ENCODE data around the gene OR6C70. TPM values are rescaled to one million over a fixed set of nuclear protein-coding genes. Genes with fewer than 3 reads are reported as not detected.

The OR6C70 gene
- total and polyA plus RNA-seq, 2 of the 13 experiments (the other 11 are each of a cell fraction or from before 2014, with no cell fraction given), result not detected

- Histone ChIP-seq H3K4me2 (ENCODE audit: low read depth, low read length) (no peak within 1 kb of the TSS), H3K4me1 (ENCODE audit: insufficient read depth, low read length) (0 out of 2 replicates have a peak, but pooled peaks cover 6% of the 10 kb centered on the region), H2AFZ (ENCODE audit: low read length) (no peak within 1 kb of the TSS), H3K9ac (ENCODE audit: insufficient read depth, low read depth, low read length) (no peak within 1 kb of the TSS), H3K36me3 (replicated peaks in 1 of 2; ENCODE audit: control insufficient read depth in 1 of 2, insufficient read depth in 2 of 2, low read length in 2 of 2) (no peaks in the 10 kb centered on the region), H4K20me1 (ENCODE audit: insufficient read depth, low read length) (no peaks in the 10 kb centered on the region), H3K27me3 (ENCODE audit: control insufficient read depth in 1 of 2, insufficient read depth in 2 of 2, low read length in 2 of 2) (no peaks in the 10 kb centered on the region), H3K4me3 (replicated peaks in 1 of 3; ENCODE audit: insufficient read depth in 1 of 3, low read depth in 2 of 3, low read length in 3 of 3) (no peak within 1 kb of the TSS), H3K79me2 (ENCODE audit: insufficient read depth, low read length) (no peaks in the 10 kb centered on the region), H3K27ac (ENCODE audit: extremely low read length, insufficient read depth, low read length) (no peak within 1 kb of the TSS), H3K9me3 (ENCODE audit: low read length) (peaks cover 4% of the 10 kb centered on the region; the same call in 1 of the 2 replicates)
- CTCF ChIA-PET (ENCODE audit: low intra/inter-chr PET ratio, low total read pairs), result no interaction called here
- intact Hi-C loops (cut with micrococcal nuclease; ENCODE audit: unreplicated experiment) (no loop called here), in situ Hi-C loops (cut with HindIII; ENCODE audit: extremely low pct_ligation_motif_present, low pct_unique_long_range_greater_than_20kb) (loop anchor here (25.0 kb wide), 1 partner anchor 256 kb away; no protein-coding TSS in a partner anchor)
- no peak for DNase-seq (ENCODE audit: low spot score)
- 4% methylated on average over 2 of the region's 2 CpGs for WGBS (ENCODE audit: low lambda C conversion rate)
- no peak for TF ChIP-seq RBM22 (optimal IDR thresholded peaks at IDR 0.05; ENCODE audit: low read length)
- no peak for TF ChIP-seq ZNF569 (CRISPR knock-in tag; IDR thresholded peaks at IDR 0.05; ENCODE audit: borderline replicate concordance)
- TF ChIP-seq ZFYVE20 (CRISPR knock-in tag; IDR thresholded peaks at IDR 0.05; ENCODE audit: borderline replicate concordance, low read depth), result no peak
- TF ChIP-seq ZNF503 (CRISPR knock-in tag; IDR thresholded peaks at IDR 0.05), result no peak
- TF ChIP-seq NBN (conservative IDR thresholded peaks at IDR 0.05), result no peak
- TF ChIP-seq NFE2L2 (IDR thresholded peaks at IDR 0.05; ENCODE audit: low read length), result no peak
- TF ChIP-seq ZIK1 (CRISPR knock-in tag; IDR thresholded peaks at IDR 0.05; ENCODE audit: borderline replicate concordance, low read depth), result no peak
- TF ChIP-seq GZF1 (CRISPR knock-in tag; IDR thresholded peaks at IDR 0.05), result no peak
- TF ChIP-seq ZMAT5 (CRISPR knock-in tag; IDR thresholded peaks at IDR 0.05; ENCODE audit: borderline replicate concordance, low read depth), result no peak
- TF ChIP-seq TFE3 (CRISPR knock-in tag; IDR thresholded peaks at IDR 0.05), result no peak
- TF ChIP-seq ZSCAN9 (CRISPR knock-in tag; IDR thresholded peaks at IDR 0.05; ENCODE audit: borderline replicate concordance), result no peak
- no peak for TF ChIP-seq CHD2 (IDR thresholded peaks at IDR 0.05; ENCODE audit: low read depth, low read length)
- TF ChIP-seq TEF (CRISPR knock-in tag; IDR thresholded peaks at IDR 0.05), result no peak
- no peak for TF ChIP-seq RBM39 (IDR thresholded peaks at IDR 0.05; ENCODE audit: low read depth, low read length, poor library complexity, severe bottlenecking)
- no peak for TF ChIP-seq AKAP8 (CRISPR knock-in tag; IDR thresholded peaks at IDR 0.05)
- TF ChIP-seq ARHGAP35 (CRISPR knock-in tag; IDR thresholded peaks at IDR 0.05; ENCODE audit: borderline replicate concordance), result no peak
- no peak for TF ChIP-seq ZNF713 (CRISPR knock-in tag; IDR thresholded peaks at IDR 0.05)
- TF ChIP-seq ZBTB44 (CRISPR knock-in tag; IDR thresholded peaks at IDR 0.05), result no peak
- no peak for TF ChIP-seq ZBTB7B (CRISPR knock-in tag; IDR thresholded peaks at IDR 0.05)
- POLR2A ChIA-PET, result no interaction called here
- FAIRE-seq, result no peak
- ATAC-seq, result no peak
- BruUV-seq (replicated peaks), result no TSS peak
These were observed 26.2 kb downstream of the OR6C70 start, which contains the start of gene OR6C2 for GRCh38 chr12:55443776-55444175. OR6C2 (plus strand) TSS chr12:55444076; CDS start chr12:55452214, 8,138 bp downstream.
